GM12874 (cell line): ENCODE measurements around the gene MAB21L3.

Experiments
- TF ChIP-seq, protein P1 (sequence below): IDR thresholded peaks from 2 replicates; pipeline ENCODE4 v1.5.1; 2011; ENCODE audit warnings: low read depth, mild to moderate bottlenecking, control low read depth, low read length, moderate library complexity; ENCODE audit not compliant: insufficient read depth

Gene MAB21L3

DNA sequence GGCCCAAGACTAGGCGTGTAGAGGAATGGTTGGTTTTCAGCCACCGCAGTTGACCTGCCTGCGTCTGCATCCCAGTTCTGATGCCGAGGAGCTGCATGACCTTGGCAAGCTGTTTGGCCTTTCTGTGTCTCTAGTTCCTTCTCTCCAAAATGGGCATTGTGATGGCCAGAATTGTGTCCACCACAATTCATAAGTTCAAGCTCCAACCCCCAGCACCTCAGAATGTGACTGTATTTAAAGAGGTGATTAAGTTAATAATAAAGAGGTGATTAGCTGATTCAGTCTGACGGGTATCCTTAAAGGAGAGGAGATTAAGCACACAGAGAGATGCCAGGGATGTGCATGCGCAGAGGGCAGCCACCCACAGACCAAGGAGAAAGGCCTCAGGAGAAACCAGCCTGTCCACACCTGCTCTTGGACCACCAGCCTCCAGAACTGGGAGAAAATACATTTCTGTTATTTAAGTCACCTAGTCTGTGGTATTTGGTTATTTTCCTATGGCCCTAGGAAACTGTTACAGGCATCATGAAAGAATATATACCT lies 28.5 kb downstream of the MAB21L3 start:
- TF ChIP-seq, protein P1, sequence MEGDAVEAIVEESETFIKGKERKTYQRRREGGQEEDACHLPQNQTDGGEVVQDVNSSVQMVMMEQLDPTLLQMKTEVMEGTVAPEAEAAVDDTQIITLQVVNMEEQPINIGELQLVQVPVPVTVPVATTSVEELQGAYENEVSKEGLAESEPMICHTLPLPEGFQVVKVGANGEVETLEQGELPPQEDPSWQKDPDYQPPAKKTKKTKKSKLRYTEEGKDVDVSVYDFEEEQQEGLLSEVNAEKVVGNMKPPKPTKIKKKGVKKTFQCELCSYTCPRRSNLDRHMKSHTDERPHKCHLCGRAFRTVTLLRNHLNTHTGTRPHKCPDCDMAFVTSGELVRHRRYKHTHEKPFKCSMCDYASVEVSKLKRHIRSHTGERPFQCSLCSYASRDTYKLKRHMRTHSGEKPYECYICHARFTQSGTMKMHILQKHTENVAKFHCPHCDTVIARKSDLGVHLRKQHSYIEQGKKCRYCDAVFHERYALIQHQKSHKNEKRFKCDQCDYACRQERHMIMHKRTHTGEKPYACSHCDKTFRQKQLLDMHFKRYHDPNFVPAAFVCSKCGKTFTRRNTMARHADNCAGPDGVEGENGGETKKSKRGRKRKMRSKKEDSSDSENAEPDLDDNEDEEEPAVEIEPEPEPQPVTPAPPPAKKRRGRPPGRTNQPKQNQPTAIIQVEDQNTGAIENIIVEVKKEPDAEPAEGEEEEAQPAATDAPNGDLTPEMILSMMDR = no peak

DNA sequence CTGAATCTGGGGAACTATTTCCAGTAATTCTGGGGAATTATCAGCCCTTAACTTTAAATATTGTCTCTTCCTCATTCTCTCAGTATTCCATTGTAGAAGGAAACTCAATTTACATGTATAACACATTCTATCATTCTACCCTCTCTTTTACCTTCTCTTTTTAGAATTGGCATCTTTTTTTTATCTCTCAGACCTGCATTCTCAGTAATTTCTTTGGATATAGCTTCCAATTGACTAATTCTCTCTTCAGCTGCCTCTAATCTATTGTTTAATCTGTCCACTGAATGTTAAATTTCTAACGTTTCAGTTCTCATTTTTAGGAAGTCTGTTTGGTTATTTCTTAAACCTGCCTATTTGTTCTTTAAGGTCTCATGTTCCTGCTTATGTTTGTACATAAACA lies 33.0 kb downstream of the MAB21L3 start:
- TF ChIP-seq, protein P1 = no peak

DNA sequence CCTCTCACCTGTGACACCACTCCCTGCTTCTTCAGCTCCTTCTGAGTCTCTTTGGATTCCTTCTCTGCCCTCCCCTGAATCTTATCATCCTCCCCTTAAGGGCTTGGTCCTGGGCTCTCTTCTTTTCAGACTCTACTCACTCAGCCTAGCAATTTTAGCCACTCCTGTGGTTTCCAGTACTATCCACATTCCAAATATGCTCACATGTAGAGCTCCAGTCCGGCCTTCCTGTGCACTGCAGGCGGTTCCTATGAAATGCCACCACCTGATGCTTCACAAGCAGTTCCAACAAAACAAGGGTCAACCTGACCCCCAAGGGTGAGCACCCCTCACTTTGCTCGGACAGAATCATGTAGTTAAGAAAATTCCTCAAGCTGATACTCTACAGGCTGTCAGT lies 35.9 kb downstream of the MAB21L3 start:
- TF ChIP-seq, protein P1 = no peak

DNA sequence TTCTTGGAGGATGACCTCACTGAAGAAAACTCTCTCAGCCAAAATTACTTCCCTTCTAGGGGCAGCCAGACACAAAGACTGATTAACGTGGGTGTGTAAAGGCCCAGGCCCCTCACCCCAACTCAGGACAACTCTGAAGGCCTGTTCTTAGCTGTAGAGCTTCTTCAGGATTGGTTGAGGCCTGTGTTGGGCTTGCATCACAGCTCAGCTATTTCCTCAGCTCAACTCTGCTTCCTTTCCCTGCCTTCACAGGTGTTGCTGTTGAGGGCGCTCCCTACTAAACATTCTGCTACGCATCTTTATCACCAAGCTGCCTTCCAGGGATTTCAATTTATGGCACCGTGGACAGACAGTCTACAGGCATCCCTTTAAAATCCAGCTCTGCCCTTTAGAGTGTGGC lies 36.8 kb downstream of the MAB21L3 start:
- TF ChIP-seq, protein P1 = no peak

DNA sequence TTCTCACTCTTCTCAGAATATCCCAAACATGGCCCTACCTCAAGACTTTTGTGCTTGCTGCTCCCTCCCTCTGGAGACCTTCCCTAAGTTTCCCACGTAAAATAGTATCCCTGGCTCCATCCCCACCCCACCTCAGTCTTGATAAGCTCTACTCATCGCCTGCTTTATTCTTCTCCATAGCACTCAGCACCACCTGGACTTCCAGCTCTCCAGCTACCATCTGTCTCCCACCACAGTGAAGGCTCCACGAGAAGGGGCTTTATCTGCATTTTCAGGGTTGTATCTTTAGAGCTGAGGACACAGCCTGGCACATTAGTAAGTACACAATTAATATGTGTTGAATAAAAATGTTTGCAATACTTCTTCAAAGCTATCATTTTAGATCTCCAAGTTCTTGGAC lies 37.8 kb downstream of the MAB21L3 start:
- TF ChIP-seq, protein P1 = no peak

DNA sequence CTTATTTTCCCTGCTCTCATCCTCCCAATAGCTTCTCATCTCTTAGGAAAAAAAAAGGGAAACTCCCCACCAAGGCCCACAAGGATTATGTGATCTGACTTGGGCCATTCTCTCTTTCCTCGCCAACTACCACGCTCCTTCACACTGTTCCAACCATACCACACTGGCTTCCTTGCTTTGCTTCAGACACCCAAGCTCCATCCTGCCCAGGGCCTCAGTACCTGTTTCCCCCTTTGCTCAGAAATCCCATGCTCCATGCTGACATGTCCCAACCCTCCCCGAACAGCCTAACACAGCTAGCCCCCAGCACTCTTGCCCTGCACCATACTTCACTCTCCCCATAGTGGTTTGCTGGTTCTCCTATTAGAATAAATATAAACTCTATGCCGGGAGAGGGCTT lies 39.2 kb downstream of the MAB21L3 start:
- TF ChIP-seq, protein P1 = no peak

DNA sequence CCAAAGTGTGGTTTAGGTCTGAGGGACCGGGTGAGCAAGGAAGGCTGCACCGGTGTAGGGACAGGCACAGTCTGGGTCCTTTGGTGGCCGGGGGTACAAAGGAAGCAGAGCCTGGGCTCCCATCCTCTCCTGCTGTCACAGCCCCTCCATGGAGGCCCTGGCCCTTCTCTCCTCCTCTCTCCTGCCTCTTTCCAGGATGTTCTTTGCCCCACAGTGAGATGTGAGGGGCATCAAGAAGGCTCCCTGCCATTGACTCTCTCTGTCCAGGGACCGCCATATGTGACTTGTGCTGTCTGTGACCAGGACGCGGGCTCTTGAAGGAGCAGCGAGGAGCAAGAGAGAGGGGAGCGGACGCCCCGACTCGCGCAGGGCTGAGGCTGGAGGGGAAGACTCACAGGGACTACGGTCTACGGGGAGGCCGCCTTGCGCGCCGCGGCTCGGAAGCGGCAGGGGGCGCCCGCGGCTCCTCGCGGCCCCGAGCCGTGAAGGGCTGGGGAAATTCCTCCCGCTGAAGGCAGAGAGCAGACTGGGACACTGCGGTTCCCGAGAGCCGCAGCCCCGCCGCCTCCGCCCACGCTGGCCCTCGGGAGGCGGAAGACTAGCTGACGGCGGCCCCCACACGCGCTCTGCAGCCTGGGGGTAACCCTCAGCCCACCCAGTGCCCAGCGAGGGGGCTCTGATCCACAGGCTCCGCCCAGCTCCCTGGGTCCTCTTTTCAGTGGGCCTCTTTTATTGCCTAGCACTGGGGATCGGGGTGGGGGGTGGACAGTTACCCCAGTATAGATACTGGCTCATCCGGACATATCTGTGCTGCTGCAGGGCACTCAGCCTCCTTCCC lies 40.8 kb downstream of the MAB21L3 start:
- TF ChIP-seq, protein P1 = peak; percentile 97
